ENCODE results near the gene MAP4K3. TPM values are rescaled to one million over a fixed set of nuclear protein-coding genes. Genes with fewer than 3 reads are reported as not detected.

The MAP4K3 gene
- total and polyA plus RNA-seq, 7 donors = 8.0 to 96.8 (median 72.1) TPM

DNA sequence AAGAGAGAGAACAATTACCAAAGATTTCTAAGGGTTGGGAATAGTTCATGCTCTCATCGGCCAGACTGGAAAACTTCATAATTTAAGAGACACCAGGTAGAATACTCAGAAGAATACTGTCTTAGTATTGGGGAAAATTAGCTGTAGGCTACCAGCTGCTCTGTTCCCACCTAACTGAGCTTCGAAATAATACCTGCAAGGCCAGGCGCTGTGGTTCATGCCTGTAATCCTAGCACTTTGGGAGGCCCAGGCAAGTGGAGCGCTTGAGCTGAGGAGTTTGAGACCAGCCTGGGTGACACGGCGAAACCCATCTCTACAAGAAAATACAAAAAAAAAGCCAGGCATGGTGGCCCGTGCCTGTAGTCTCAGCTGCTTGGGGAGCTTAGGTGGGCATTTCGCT lies 35.8 kb downstream of the MAP4K3 start:
- Histone ChIP-seq H3K36me3 (no peaks in the 10 kb centered on the region), H3K4me3 (no peak overlapping the region), H3K4me1 (peaks cover 0 to 82% (median 65%) of the 10 kb centered on the region in 4 donors), H3K9me3 (no peaks in the 10 kb centered on the region), H3K27ac (peak overlapping the region in 2 of 4 donors; percentile 6 to 35), H3K27me3 (no peaks in the 10 kb centered on the region)
- 95 to 96% methylated on average over 8 of the region's 8 CpGs for WGBS, 2 donors
- no peak for DNase-seq
- TF ChIP-seq POLR2AphosphoS5 (IDR thresholded peaks at IDR 0.05) (no peak), EP300 (IDR thresholded peaks at IDR 0.05) (no peak), POLR2A (IDR thresholded peaks at IDR 0.05) (no peak)
- TF ChIP-seq, protein P1, sequence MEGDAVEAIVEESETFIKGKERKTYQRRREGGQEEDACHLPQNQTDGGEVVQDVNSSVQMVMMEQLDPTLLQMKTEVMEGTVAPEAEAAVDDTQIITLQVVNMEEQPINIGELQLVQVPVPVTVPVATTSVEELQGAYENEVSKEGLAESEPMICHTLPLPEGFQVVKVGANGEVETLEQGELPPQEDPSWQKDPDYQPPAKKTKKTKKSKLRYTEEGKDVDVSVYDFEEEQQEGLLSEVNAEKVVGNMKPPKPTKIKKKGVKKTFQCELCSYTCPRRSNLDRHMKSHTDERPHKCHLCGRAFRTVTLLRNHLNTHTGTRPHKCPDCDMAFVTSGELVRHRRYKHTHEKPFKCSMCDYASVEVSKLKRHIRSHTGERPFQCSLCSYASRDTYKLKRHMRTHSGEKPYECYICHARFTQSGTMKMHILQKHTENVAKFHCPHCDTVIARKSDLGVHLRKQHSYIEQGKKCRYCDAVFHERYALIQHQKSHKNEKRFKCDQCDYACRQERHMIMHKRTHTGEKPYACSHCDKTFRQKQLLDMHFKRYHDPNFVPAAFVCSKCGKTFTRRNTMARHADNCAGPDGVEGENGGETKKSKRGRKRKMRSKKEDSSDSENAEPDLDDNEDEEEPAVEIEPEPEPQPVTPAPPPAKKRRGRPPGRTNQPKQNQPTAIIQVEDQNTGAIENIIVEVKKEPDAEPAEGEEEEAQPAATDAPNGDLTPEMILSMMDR (IDR thresholded peaks at IDR 0.05) = no peak
- intact Hi-C loops (cut with DNase I) = no loop called here

DNA sequence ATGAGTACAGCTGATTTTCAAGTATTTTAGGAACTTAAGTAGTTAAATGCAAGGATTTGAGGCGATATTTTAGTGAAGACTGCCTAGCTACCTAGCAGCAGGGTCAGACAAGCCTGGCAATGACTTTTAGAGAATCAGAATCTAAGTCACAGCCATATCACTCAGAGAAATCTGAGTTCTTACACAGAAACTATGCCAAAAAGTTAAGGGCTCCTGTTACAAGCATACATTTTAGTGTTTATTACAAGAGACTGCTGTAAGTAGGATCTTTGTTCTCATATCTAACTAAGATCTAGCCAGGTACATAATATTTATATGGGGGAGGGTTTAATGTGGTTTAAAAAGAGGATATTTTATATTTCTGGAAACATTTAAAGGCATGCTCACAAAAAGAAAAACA lies 37.5 kb downstream of the MAP4K3 start:
- Histone ChIP-seq H3K9me3 (no peaks in the 10 kb centered on the region), H3K4me3 (no peak overlapping the region), H3K36me3 (no peaks in the 10 kb centered on the region), H3K27me3 (no peaks in the 10 kb centered on the region), H3K27ac (peak overlapping the region in 3 of 4 donors; percentile 27 to 60 (median 59)), H3K4me1 (peaks cover 0 to 83% (median 68%) of the 10 kb centered on the region in 4 donors)
- 69 to 76% methylated on average over 1 of the region's 1 CpG for WGBS, 2 donors
- intact Hi-C loops (cut with DNase I) = no loop called here
- TF ChIP-seq POLR2A (IDR thresholded peaks at IDR 0.05) = no peak
- DNase-seq = no peak

DNA sequence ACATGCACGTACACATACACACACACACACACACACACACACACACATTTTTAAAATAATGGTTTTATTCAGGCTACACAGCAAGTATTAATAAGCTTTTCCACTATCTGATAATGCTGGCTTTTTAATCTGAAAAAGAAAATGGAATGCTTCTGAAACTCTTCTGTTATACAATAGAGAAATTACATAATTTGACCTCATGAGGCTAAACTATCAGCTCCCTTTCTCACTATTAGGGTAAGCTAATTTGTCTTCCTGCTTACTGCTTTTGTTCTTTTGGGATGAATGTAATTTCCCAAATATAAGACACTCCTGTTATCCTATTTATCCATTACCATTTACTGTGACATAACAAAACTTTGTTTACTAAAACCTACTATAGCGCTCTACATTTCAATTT lies 41.8 kb downstream of the MAP4K3 start:
- no peaks in the 10 kb centered on the region for H3K27me3 ChIP-seq
- H3K4me3 ChIP-seq = no peak overlapping the region
- H3K4me1 ChIP-seq = peaks cover 0 to 74% (median 57%) of the 10 kb centered on the region in 4 donors
- no peak for TF ChIP-seq EP300 (IDR thresholded peaks at IDR 0.05)
- no peak for TF ChIP-seq POLR2AphosphoS5 (IDR thresholded peaks at IDR 0.05)
- TF ChIP-seq, protein P1 (IDR thresholded peaks at IDR 0.05) = no peak
- no peak for TF ChIP-seq POLR2A (IDR thresholded peaks at IDR 0.05)
- intact Hi-C loops (cut with DNase I) = no loop called here
- H3K36me3 ChIP-seq = no peaks in the 10 kb centered on the region
- DNase-seq = no peak
- H3K9me3 ChIP-seq = no peaks in the 10 kb centered on the region
- WGBS, 2 donors = 93 to 95% methylated on average over 2 of the region's 2 CpGs
- peak overlapping the region in 1 of 4 donors; percentile 63 for H3K27ac ChIP-seq

DNA sequence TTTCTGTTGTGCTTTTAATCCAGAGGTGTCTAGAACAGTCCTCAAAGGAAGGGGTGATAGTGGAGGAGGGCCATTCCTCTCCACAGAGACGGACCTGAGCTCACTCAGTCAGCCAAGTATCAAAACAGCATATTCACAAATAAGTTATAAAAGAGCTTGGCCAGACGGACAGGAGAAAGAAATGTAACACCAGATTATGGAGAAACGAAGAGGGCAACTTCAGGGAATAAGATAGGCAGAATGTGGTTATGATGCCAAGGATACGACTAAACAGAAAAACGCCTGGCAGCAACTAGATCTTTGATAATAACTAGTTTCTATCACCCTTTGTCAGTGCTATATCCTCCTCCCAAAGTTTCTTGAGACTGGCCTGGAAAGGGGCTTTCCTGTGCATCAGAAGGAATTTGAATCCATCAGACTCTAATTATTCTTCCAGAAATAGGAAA lies 42.5 kb downstream of the MAP4K3 start:
- Histone ChIP-seq H3K36me3 (no peaks in the 10 kb centered on the region), H3K4me3 (no peak overlapping the region), H3K9me3 (no peaks in the 10 kb centered on the region), H3K4me1 (peaks cover 0 to 74% (median 57%) of the 10 kb centered on the region in 4 donors), H3K27me3 (no peaks in the 10 kb centered on the region), H3K27ac (peak overlapping the region in 3 of 4 donors; percentile 5 to 64 (median 63))
- no peak for DNase-seq
- WGBS, 2 donors = 77 to 84% methylated on average over 5 of the region's 5 CpGs
- no peak for TF ChIP-seq EP300 (IDR thresholded peaks at IDR 0.05)
- TF ChIP-seq, protein P1 (IDR thresholded peaks at IDR 0.05) = no peak
- no peak for TF ChIP-seq POLR2A (IDR thresholded peaks at IDR 0.05)
- TF ChIP-seq POLR2AphosphoS5 (IDR thresholded peaks at IDR 0.05) = no peak
- intact Hi-C loops (cut with DNase I) = no loop called here

DNA sequence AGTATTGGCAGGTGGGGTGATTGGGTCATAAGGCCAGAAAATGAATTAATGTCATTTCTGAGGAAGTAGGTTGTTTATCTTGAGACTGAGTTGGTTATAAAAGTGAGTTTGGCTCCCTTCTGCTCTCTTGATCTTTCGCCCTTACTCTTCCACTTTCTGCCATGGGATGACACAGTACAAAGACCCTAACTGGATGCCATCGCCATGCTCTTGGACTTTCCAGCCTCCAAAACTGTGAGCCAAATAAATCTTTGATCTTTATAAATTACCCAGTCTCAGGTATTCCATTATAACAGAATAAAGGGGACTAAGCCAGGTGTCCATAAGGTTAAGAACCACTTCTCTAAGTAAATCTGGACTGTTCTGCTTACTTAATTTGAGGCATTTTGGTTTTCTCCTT lies 44.4 kb downstream of the MAP4K3 start:
- H3K9me3 ChIP-seq = no peaks in the 10 kb centered on the region
- WGBS, 2 donors = 70 to 72% methylated on average over 2 of the region's 2 CpGs
- no peaks in the 10 kb centered on the region for H3K36me3 ChIP-seq
- DNase-seq = no peak
- no peaks in the 10 kb centered on the region for H3K27me3 ChIP-seq
- no peak overlapping the region for H3K4me3 ChIP-seq
- intact Hi-C loops (cut with DNase I) = no loop called here
- peak overlapping the region in 1 of 4 donors; percentile 32 for H3K27ac ChIP-seq
- TF ChIP-seq POLR2AphosphoS5 (IDR thresholded peaks at IDR 0.05) (no peak), POLR2A (IDR thresholded peaks at IDR 0.05) (no peak), EP300 (IDR thresholded peaks at IDR 0.05) (no peak)
- TF ChIP-seq, protein P1 (IDR thresholded peaks at IDR 0.05) = no peak
- H3K4me1 ChIP-seq = peaks cover 0 to 73% (median 61%) of the 10 kb centered on the region in 4 donors
